ENCODE measurements around the gene RCOR2.

The RCOR2 gene

GRCh38 chr11:63940786-63941185 lies 23.8 kb upstream of the RCOR2 start:
- Histone ChIP-seq H3K4me3 (ENCODE audit: low read length) (no peak overlapping the region), H3K36me3 (ENCODE audit: insufficient read depth, low read depth, low read length) (peaks cover 9% of the 10 kb centered on the region; the same call in 1 of the 2 replicates), H3K9me3 (ENCODE audit: insufficient read depth, low read depth, low read length) (no peaks in the 10 kb centered on the region), H3K27ac (ENCODE audit: low read length) (no peak overlapping the region), H3K27me3 (ENCODE audit: insufficient read depth, low read length) (no peaks in the 10 kb centered on the region), H3K4me1 (ENCODE audit: insufficient read depth, low read length) (no peaks in the 10 kb centered on the region; the same call in 1 of the 2 replicates), H3K9ac (ENCODE audit: low read depth, low read length) (no peak overlapping the region)

GRCh38 chr11:63939397-63939891 lies 22.5 kb upstream of the RCOR2 start:
- H3K4me3 ChIP-seq (ENCODE audit: low read length), result peak overlapping the region; percentile 96
- H3K36me3 ChIP-seq (ENCODE audit: insufficient read depth, low read depth, low read length), result peaks cover 9% of the 10 kb centered on the region; the same call in 1 of the 2 replicates
- no peaks in the 10 kb centered on the region; the same call in 1 of the 2 replicates for H3K4me1 ChIP-seq (ENCODE audit: insufficient read depth, low read length)
- peak overlapping the region; percentile 65 for H3K27ac ChIP-seq (ENCODE audit: low read length)
- H3K9ac ChIP-seq (ENCODE audit: low read depth, low read length), result peak overlapping the region; percentile 89; the same call in 1 of the 2 replicates
- H3K9me3 ChIP-seq (ENCODE audit: insufficient read depth, low read depth, low read length), result no peaks in the 10 kb centered on the region
- no peaks in the 10 kb centered on the region for H3K27me3 ChIP-seq (ENCODE audit: insufficient read depth, low read length)

GRCh38 chr11:63938479-63939396 lies 21.8 kb upstream of the RCOR2 start, which contains the start of gene NAA40:
Gene NAA40 (plus strand): TSS chr11:63939002. CDS start chr11:63939097, 95 bp downstream.
- Histone ChIP-seq H3K27ac (ENCODE audit: low read length) (peak within 1 kb of the TSS; percentile 65), H3K27me3 (ENCODE audit: insufficient read depth, low read length) (no peaks in the 10 kb centered on the region), H3K4me3 (ENCODE audit: low read length) (peak within 1 kb of the TSS; percentile 96), H3K9ac (ENCODE audit: low read depth, low read length) (peak within 1 kb of the TSS; percentile 89), H3K4me1 (ENCODE audit: insufficient read depth, low read length) (no peaks in the 10 kb centered on the region), H3K9me3 (ENCODE audit: insufficient read depth, low read depth, low read length) (no peaks in the 10 kb centered on the region), H3K36me3 (ENCODE audit: insufficient read depth, low read depth, low read length) (peaks cover 9% of the 10 kb centered on the region; the same call in 1 of the 2 replicates)

- no peaks in the 10 kb centered on the region for H3K27me3 ChIP-seq (ENCODE audit: insufficient read depth, low read length)
- peak overlapping the region; percentile 69 for H3K4me3 ChIP-seq (ENCODE audit: low read length)
- H3K36me3 ChIP-seq (ENCODE audit: insufficient read depth, low read depth, low read length), result peaks cover 9% of the 10 kb centered on the region; the same call in 1 of the 2 replicates
- H3K9ac ChIP-seq (ENCODE audit: low read depth, low read length), result peak overlapping the region; percentile 40; the same call in 1 of the 2 replicates
- no peaks in the 10 kb centered on the region for H3K9me3 ChIP-seq (ENCODE audit: insufficient read depth, low read depth, low read length)
- no peaks in the 10 kb centered on the region for H3K4me1 ChIP-seq (ENCODE audit: insufficient read depth, low read length)
- no peak overlapping the region for H3K27ac ChIP-seq (ENCODE audit: low read length)
Observed at GRCh38 chr11:63937713-63938478, 20.9 kb upstream of the RCOR2 start.

- Histone ChIP-seq H3K9me3 (ENCODE audit: insufficient read depth, low read depth, low read length) (no peaks in the 10 kb centered on the region), H3K27ac (ENCODE audit: low read length) (no peak overlapping the region), H3K4me1 (ENCODE audit: insufficient read depth, low read length) (no peaks in the 10 kb centered on the region), H3K9ac (ENCODE audit: low read depth, low read length) (no peak overlapping the region), H3K27me3 (ENCODE audit: insufficient read depth, low read length) (peaks cover under 1% of the 10 kb centered on the region; the same call in 1 of the 2 replicates), H3K36me3 (ENCODE audit: insufficient read depth, low read depth, low read length) (no peaks in the 10 kb centered on the region), H3K4me3 (ENCODE audit: low read length) (no peak overlapping the region)
Observed at GRCh38 chr11:63933459-63933858, 16.5 kb upstream of the RCOR2 start.

- no peaks in the 10 kb centered on the region for H3K4me1 ChIP-seq (ENCODE audit: insufficient read depth, low read length)
- H3K27me3 ChIP-seq (ENCODE audit: insufficient read depth, low read length), result peaks cover 8% of the 10 kb centered on the region
- H3K27ac ChIP-seq (ENCODE audit: low read length), result no peak overlapping the region
- no peaks in the 10 kb centered on the region for H3K9me3 ChIP-seq (ENCODE audit: insufficient read depth, low read depth, low read length)
- H3K36me3 ChIP-seq (ENCODE audit: insufficient read depth, low read depth, low read length), result no peaks in the 10 kb centered on the region
- no peak overlapping the region for H3K4me3 ChIP-seq (ENCODE audit: low read length)
- H3K9ac ChIP-seq (ENCODE audit: low read depth, low read length), result no peak overlapping the region
Observed at GRCh38 chr11:63931876-63932275, 14.9 kb upstream of the RCOR2 start.

- Histone ChIP-seq H3K4me3 (ENCODE audit: low read length) (no peak overlapping the region), H3K27me3 (ENCODE audit: insufficient read depth, low read length) (peaks cover 8% of the 10 kb centered on the region), H3K4me1 (ENCODE audit: insufficient read depth, low read length) (no peaks in the 10 kb centered on the region), H3K27ac (ENCODE audit: low read length) (no peak overlapping the region), H3K36me3 (ENCODE audit: insufficient read depth, low read depth, low read length) (no peaks in the 10 kb centered on the region), H3K9me3 (ENCODE audit: insufficient read depth, low read depth, low read length) (no peaks in the 10 kb centered on the region), H3K9ac (ENCODE audit: low read depth, low read length) (no peak overlapping the region)
Observed at GRCh38 chr11:63931045-63931444, 14.1 kb upstream of the RCOR2 start.

- Histone ChIP-seq H3K27me3 (ENCODE audit: insufficient read depth, low read length) (peaks cover 8% of the 10 kb centered on the region), H3K4me3 (ENCODE audit: low read length) (no peak overlapping the region), H3K4me1 (ENCODE audit: insufficient read depth, low read length) (no peaks in the 10 kb centered on the region), H3K27ac (ENCODE audit: low read length) (no peak overlapping the region), H3K9me3 (ENCODE audit: insufficient read depth, low read depth, low read length) (no peaks in the 10 kb centered on the region), H3K36me3 (ENCODE audit: insufficient read depth, low read depth, low read length) (no peaks in the 10 kb centered on the region), H3K9ac (ENCODE audit: low read depth, low read length) (no peak overlapping the region)
Observed at GRCh38 chr11:63929616-63930015, 12.7 kb upstream of the RCOR2 start.

- Histone ChIP-seq H3K9ac (ENCODE audit: low read depth, low read length) (no peak overlapping the region), H3K4me3 (ENCODE audit: low read length) (no peak overlapping the region), H3K4me1 (ENCODE audit: insufficient read depth, low read length) (peaks cover 15% of the 10 kb centered on the region; the same call in 1 of the 2 replicates), H3K36me3 (ENCODE audit: insufficient read depth, low read depth, low read length) (no peaks in the 10 kb centered on the region), H3K27ac (ENCODE audit: low read length) (no peak overlapping the region), H3K27me3 (ENCODE audit: insufficient read depth, low read length) (peaks cover 6% of the 10 kb centered on the region), H3K9me3 (ENCODE audit: insufficient read depth, low read depth, low read length) (no peaks in the 10 kb centered on the region)
Observed at GRCh38 chr11:63923319-63923718, 6.4 kb upstream of the RCOR2 start.

- Histone ChIP-seq H3K27ac (ENCODE audit: low read length) (no peak overlapping the region), H3K4me3 (ENCODE audit: low read length) (no peak overlapping the region), H3K27me3 (ENCODE audit: insufficient read depth, low read length) (no peaks in the 10 kb centered on the region; the same call in none of the 2 replicates), H3K9me3 (ENCODE audit: insufficient read depth, low read depth, low read length) (no peaks in the 10 kb centered on the region), H3K36me3 (ENCODE audit: insufficient read depth, low read depth, low read length) (no peaks in the 10 kb centered on the region), H3K4me1 (ENCODE audit: insufficient read depth, low read length) (peaks cover 16% of the 10 kb centered on the region; the same call in 1 of the 2 replicates), H3K9ac (ENCODE audit: low read depth, low read length) (no peak overlapping the region)
Observed at GRCh38 chr11:63922673-63923192, 5.8 kb upstream of the RCOR2 start.

- Histone ChIP-seq H3K4me1 (ENCODE audit: insufficient read depth, low read length) (peaks cover 18% of the 10 kb centered on the region; the same call in 1 of the 2 replicates), H3K27ac (ENCODE audit: low read length) (peak overlapping the region; percentile 68), H3K36me3 (ENCODE audit: insufficient read depth, low read depth, low read length) (no peaks in the 10 kb centered on the region), H3K4me3 (ENCODE audit: low read length) (peak overlapping the region; percentile 74; the same call in 1 of the 2 replicates), H3K27me3 (ENCODE audit: insufficient read depth, low read length) (no peaks in the 10 kb centered on the region; the same call in 1 of the 2 replicates), H3K9me3 (ENCODE audit: insufficient read depth, low read depth, low read length) (no peaks in the 10 kb centered on the region), H3K9ac (ENCODE audit: low read depth, low read length) (peak overlapping the region; percentile 93; the same call in 1 of the 2 replicates)
Observed at GRCh38 chr11:63920939-63921417, 4.0 kb upstream of the RCOR2 start.

Measured in iPS-20b (cell line).